Measurements from ENCODE around the gene TMEM212.

DNA sequence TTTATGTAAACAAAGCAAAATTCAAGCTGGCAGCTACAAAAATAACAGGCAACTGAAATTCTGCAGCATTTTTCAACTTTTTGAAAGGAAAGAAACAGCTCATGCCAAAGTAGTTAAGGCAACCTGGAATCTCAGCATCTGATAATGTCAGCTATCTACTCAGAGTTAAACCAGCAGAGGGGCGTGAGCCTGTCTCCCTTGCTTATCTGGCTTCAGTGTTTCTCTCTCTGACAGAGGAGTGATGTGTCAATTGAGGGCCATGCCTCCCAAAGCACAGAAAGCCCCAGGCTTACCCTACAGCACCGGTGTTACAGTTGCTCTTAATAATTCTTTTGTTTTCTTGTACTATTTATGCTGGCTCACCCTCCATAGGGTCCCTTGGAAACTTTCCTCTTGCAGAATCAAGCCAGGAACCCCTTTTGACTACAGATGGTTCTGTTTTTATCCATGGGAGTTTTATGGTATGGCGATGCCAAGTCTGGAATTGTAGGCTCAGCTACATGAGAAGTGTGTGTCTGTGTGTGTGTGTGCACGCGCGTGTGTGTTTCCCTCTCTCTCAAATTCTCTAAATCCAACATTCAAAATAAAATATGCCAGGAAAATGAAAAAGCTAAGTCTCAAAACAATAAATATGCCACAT lies 7.3 kb downstream of the TMEM212 start:
- TF ChIP-seq, protein P1, sequence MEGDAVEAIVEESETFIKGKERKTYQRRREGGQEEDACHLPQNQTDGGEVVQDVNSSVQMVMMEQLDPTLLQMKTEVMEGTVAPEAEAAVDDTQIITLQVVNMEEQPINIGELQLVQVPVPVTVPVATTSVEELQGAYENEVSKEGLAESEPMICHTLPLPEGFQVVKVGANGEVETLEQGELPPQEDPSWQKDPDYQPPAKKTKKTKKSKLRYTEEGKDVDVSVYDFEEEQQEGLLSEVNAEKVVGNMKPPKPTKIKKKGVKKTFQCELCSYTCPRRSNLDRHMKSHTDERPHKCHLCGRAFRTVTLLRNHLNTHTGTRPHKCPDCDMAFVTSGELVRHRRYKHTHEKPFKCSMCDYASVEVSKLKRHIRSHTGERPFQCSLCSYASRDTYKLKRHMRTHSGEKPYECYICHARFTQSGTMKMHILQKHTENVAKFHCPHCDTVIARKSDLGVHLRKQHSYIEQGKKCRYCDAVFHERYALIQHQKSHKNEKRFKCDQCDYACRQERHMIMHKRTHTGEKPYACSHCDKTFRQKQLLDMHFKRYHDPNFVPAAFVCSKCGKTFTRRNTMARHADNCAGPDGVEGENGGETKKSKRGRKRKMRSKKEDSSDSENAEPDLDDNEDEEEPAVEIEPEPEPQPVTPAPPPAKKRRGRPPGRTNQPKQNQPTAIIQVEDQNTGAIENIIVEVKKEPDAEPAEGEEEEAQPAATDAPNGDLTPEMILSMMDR (conservative IDR thresholded peaks at IDR 0.05; ENCODE audit: low read length) = no peak
- no peak for TF ChIP-seq EZH2phosphoT487 (IDR thresholded peaks at IDR 0.05; ENCODE audit: borderline replicate concordance)
